B cell (primary cell): ENCODE results near the gene RNASE8. TPM values are rescaled to one million over a fixed set of nuclear protein-coding genes. Genes with fewer than 3 reads are reported as not detected.

ENCODE experiments used
- ATAC-seq: fragments of 200-7000 bp; cut with Tn5 transposase; one replicate; pipeline ENCODE4 v1.10.0; 2021; ENCODE audit warnings: low read depth, mild to moderate bottlenecking, moderate number of reproducible peaks, moderate library complexity
- CTCF ChIA-PET: fragments of 350-600 bp; sonication (Branson Sonifier 250); formaldehyde crosslinking; loops from one replicate; lab custom pipeline; 2021; ENCODE audit warnings: antibody characterized with exemption, inconsistent platforms; lab: Charles Lee
- POLR2A ChIA-PET: fragments of 350-600 bp; sonication (Branson Sonifier 250); formaldehyde crosslinking; loops from one replicate; lab custom pipeline; 2021; ENCODE audit warnings: antibody characterized with exemption; lab: Charles Lee
- DNase-seq: peaks from one replicate; pipeline ENCODE4 v3.0.0; 2013
- H2AFZ ChIP-seq: 2 replicates; pipeline ENCODE4 v1.6.1; 2012; ENCODE audit warnings: mild to moderate bottlenecking, low read depth, low read length; ENCODE audit not compliant: insufficient read depth, poor library complexity, severe bottlenecking
- H3K27ac ChIP-seq, 2 donors: 1 replicate in 1 of 2; 2 replicates in 1 of 2; pipeline ENCODE4 v1.5.1; 2012 to 2013; ENCODE audit warnings: low read length in 2 of 2, mild to moderate bottlenecking in 2 of 2, moderate library complexity in 1 of 2
- H3K27me3 ChIP-seq, 4 experiments: fragments of 200-600 bp in 1 of 4; sonication (generic) in 1 of 4; replicated peaks in 1 of 4; 1 replicate in 2 of 4; 2 replicates in 2 of 4; pipeline versions ENCODE4 v1.6.1 to v1.7.0; 2013 to 2016; ENCODE audit warnings: low read length in 3 of 4, mild to moderate bottlenecking in 2 of 4, mixed read lengths in 1 of 4, moderate library complexity in 1 of 4; ENCODE audit not compliant: insufficient read depth in 4 of 4, control insufficient read depth in 3 of 4; ENCODE audit errors: control extremely low read depth in 1 of 4
- H3K36me3 ChIP-seq, 2 experiments: replicated peaks in 1 of 2; 1 replicate in 1 of 2; 2 replicates in 1 of 2; pipeline versions ENCODE4 v1.6.1 to v1.7.1; 2013; ENCODE audit warnings: low read length in 1 of 2; ENCODE audit not compliant: insufficient read depth in 2 of 2, control insufficient read depth in 1 of 2; ENCODE audit errors: control extremely low read depth in 1 of 2, extremely low read depth in 1 of 2
- H3K4me1 ChIP-seq, 2 donors: fragments of 200-600 bp in 1 of 2; sonication (generic) in 1 of 2; 1 replicate in 1 of 2; 2 replicates in 1 of 2; pipeline versions ENCODE4 v1.5.1 to v1.6.1; 2013 to 2017; ENCODE audit warnings: low read length in 2 of 2; ENCODE audit not compliant: control insufficient read depth in 2 of 2, insufficient read depth in 2 of 2
- H3K4me2 ChIP-seq: replicated peaks from 2 replicates; pipeline ENCODE3; 2012; ENCODE audit warnings: mild to moderate bottlenecking, low read depth, low read length; ENCODE audit not compliant: poor library complexity, severe bottlenecking
- H3K4me3 ChIP-seq, 5 experiments: fragments of 200-600 bp in 1 of 5; sonication (generic) in 1 of 5; 1 replicate in 3 of 5; 2 replicates in 2 of 5; pipeline versions ENCODE4 v1.5.1 to v1.7.0; 2011 to 2016; ENCODE audit warnings: low read length in 4 of 5, mild to moderate bottlenecking in 4 of 5, low read depth in 2 of 5, control low read depth in 1 of 5, moderate library complexity in 1 of 5; ENCODE audit not compliant: insufficient read depth in 1 of 5; ENCODE audit errors: control extremely low read depth in 1 of 5, extremely low read depth in 1 of 5
- H3K79me2 ChIP-seq: fragments of 200-600 bp; sonication (generic); one replicate; pipeline ENCODE4 v1.6.0; 2016; ENCODE audit warnings: low read length; ENCODE audit not compliant: control insufficient read depth, insufficient read depth
- H3K9ac ChIP-seq: fragments of 200-600 bp; sonication (generic); 2 replicates; pipeline ENCODE4 v1.6.1; 2017; ENCODE audit warnings: mild to moderate bottlenecking, low read length, moderate library complexity
- H3K9me3 ChIP-seq, 3 donors: one replicate each; pipeline versions ENCODE4 v1.6.1 to v1.7.1; 2013; ENCODE audit warnings: low read length in 2 of 3; ENCODE audit not compliant: control insufficient read depth in 2 of 3, insufficient read depth in 1 of 3; ENCODE audit errors: control extremely low read depth in 1 of 3
- H4K20me1 ChIP-seq: 2 replicates; pipeline ENCODE4 v1.6.0; 2012; ENCODE audit warnings: mild to moderate bottlenecking, low read length; ENCODE audit not compliant: insufficient read depth, control insufficient read depth, poor library complexity, severe bottlenecking
- H3K27ac Mint-ChIP-seq: one replicate; pipeline ENCODE4 v1.8.0; 2021; ENCODE audit warnings: mixed read lengths
- H3K27me3 Mint-ChIP-seq: one replicate; pipeline ENCODE4 v1.8.0; 2021; ENCODE audit warnings: mixed read lengths
- H3K4me1 Mint-ChIP-seq: one replicate; pipeline ENCODE4 v1.8.0; 2021; ENCODE audit warnings: mixed read lengths
- H3K4me3 Mint-ChIP-seq: one replicate; pipeline ENCODE4 v1.8.0; 2021; ENCODE audit warnings: mixed read lengths
- H3K9me3 Mint-ChIP-seq: one replicate; pipeline ENCODE4 v1.8.0; 2022; ENCODE audit warnings: mixed read lengths; ENCODE audit not compliant: insufficient read depth
- EZH2 ChIP-seq: IDR thresholded peaks from 2 replicates; pipeline ENCODE4 v1.6.1; 2012; ENCODE audit warnings: borderline replicate concordance, low read depth, mild to moderate bottlenecking, moderate library complexity, low read length; ENCODE audit not compliant: insufficient read depth, poor library complexity, severe bottlenecking
- WGBS: methylation state at CpG from one replicate; pipeline ENCODE4 v1.1.5; 2013; ENCODE audit warnings: missing lambda C conversion rate; ENCODE audit not compliant: insufficient coverage; 5-methylcytosine and 5-hydroxymethylcytosine counted together
- intact Hi-C: fragments of 100-400 bp; cut with micrococcal nuclease; formaldehyde crosslinking; loops from one replicate; pipeline ENCODE4 v1.10.0; 2022
- polyA plus RNA-seq: library from polyadenylated mRNA; depleted of rRNA; stranded (reverse); fragments of >200 nt; gene quantifications from 2 replicates; pipeline ENCODE4 v1.2.3, GENCODE V29; 2012
- total RNA-seq, 2 donors: library from RNA; stranded (reverse); fragments of 120-200 nt in 1 of 2; gene quantifications; 1 replicate in 1 of 2; 2 replicates in 1 of 2; pipeline versions ENCODE4 v1.2.3 to v1.2.4, GENCODE V29; 2013 to 2022
- TF ChIP-seq, protein P1 (sequence below): fragments of 200-600 bp; IDR thresholded peaks from one replicate; pipeline ENCODE4 v1.8.0; 2022; ENCODE audit warnings: antibody characterized with exemption, mild to moderate bottlenecking

Gene RNASE8
- total and polyA plus RNA-seq, 2 donors (not counting 1 experiment from before 2014, with no cell fraction given), result not detected

DNA sequence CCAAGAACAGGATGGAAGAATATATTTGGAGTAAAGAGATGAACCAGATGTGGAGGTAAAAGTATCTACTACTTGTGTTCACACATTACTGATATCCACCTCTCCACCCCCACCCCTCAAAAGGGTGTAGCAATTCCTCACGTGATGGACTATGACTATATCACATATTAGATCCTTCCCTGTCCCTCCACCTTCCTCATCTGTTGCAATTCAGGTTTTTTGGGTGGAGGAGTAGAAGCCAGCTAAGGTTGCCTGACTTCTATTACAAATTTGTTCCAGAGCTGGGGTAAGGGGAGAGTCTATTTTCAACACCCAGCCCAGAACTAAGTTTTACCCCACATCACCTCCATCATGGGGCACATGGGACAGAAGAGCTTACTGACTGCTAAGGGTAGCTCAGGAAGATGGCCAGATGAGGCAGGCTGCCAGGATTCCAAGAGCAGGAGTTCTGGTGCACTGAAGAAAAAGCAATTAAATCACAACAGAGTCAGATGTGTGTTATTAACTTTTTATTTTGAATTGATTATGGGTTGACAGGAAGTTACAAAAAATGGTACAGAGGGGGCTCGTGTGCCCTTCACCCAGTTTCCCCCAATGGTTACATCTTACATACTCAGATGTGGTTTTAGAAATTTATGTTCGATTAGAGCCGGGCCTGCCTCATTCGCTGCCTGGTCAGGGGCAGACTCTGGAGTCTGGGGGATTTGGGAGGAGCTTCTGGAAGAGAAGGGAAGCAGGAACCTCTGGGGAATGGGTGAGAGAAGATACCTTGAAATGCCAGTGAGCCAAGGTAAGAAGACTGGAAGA is 25.1 kb upstream of the RNASE8 start:
- CTCF ChIA-PET, result interaction anchor here (0.7 to 6.9 kb wide), 7 partner anchors 8 to 72 kb away, joined by 3 to 87 read pairs (median 4); no protein-coding TSS in a partner anchor
- 94% methylated on average over 3 of the region's 5 CpGs for WGBS

More for the DNA sequence above, 25.1 kb upstream of the RNASE8 start:
- H3K36me3 ChIP-seq, result no peaks in the 10 kb centered on the region
- H3K9me3 Mint-ChIP-seq, result no peaks in the 10 kb centered on the region
- no peak overlapping the region for H3K27ac ChIP-seq
- H3K4me1 Mint-ChIP-seq, result no peaks in the 10 kb centered on the region
- H3K9ac ChIP-seq, result no peak overlapping the region
- DNase-seq (no peak), ATAC-seq (no peak)
- TF ChIP-seq, protein P1, sequence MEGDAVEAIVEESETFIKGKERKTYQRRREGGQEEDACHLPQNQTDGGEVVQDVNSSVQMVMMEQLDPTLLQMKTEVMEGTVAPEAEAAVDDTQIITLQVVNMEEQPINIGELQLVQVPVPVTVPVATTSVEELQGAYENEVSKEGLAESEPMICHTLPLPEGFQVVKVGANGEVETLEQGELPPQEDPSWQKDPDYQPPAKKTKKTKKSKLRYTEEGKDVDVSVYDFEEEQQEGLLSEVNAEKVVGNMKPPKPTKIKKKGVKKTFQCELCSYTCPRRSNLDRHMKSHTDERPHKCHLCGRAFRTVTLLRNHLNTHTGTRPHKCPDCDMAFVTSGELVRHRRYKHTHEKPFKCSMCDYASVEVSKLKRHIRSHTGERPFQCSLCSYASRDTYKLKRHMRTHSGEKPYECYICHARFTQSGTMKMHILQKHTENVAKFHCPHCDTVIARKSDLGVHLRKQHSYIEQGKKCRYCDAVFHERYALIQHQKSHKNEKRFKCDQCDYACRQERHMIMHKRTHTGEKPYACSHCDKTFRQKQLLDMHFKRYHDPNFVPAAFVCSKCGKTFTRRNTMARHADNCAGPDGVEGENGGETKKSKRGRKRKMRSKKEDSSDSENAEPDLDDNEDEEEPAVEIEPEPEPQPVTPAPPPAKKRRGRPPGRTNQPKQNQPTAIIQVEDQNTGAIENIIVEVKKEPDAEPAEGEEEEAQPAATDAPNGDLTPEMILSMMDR, result no peak
- TF ChIP-seq EZH2, result no peak
- H3K27me3 Mint-ChIP-seq, result peaks cover 23% of the 10 kb centered on the region
- no peaks in the 10 kb centered on the region for H3K9me3 ChIP-seq
- no peaks in the 10 kb centered on the region for H4K20me1 ChIP-seq
- no peak overlapping the region for H3K4me3 Mint-ChIP-seq
- POLR2A ChIA-PET, result no interaction called here
- H3K27me3 ChIP-seq, result peaks cover 0 to 15% (median 0%) of the 10 kb centered on the region in 4 experiments
- H3K4me3 ChIP-seq, result no peak overlapping the region
- no peak overlapping the region for H2AFZ ChIP-seq
- no peak overlapping the region for H3K4me2 ChIP-seq
- no peaks in the 10 kb centered on the region for H3K4me1 ChIP-seq
- no peaks in the 10 kb centered on the region for H3K79me2 ChIP-seq
- no peak overlapping the region for H3K27ac Mint-ChIP-seq
- intact Hi-C loops, result no loop called here
